Adipose tissue (tissue), 3 donors: Measurements from ENCODE around the gene TRA2B. TPM values are rescaled to one million over a fixed set of nuclear protein-coding genes. Genes with fewer than 3 reads are reported as not detected.

Experiments
- H3K27ac ChIP-seq: one replicate; pipeline ENCODE4 v1.5.1; 2013; ENCODE audit warnings: low read depth, low read length
- WGBS, 3 donors: extraction: QIAGEN DNeasy Blood & Tissue Kit; methylation state at CpG; one replicate each; pipeline ENCODE4 v1.1.7; 2013; 5-methylcytosine and 5-hydroxymethylcytosine counted together
- polyA plus RNA-seq, 3 donors: library from polyadenylated mRNA; stranded (reverse); fragments of 200-250 nt; gene quantifications; one replicate each; pipeline ENCODE4 v1.2.3, GENCODE V29; 2013
- donor health status: healthy with polysubstance abuse.
- donor health status: Bipolar disorder and iron deficiency.
- donor health status: healthy.

TRA2B gene
- polyA plus RNA-seq, 3 donors: 25.8 to 96.8 (median 82.3) TPM

GRCh38 chr3:185959609-185960521 lies 22.1 kb upstream of the TRA2B start:
- WGBS, 3 donors: 24 to 40% (median 32%) methylated on average over 5 of the region's 5 CpGs
- H3K27ac ChIP-seq: no peak overlapping the region

- 71 to 83% (median 79%) methylated on average over 2 of the region's 2 CpGs for WGBS, 3 donors
These were observed 20.8 kb upstream of the TRA2B start for GRCh38 chr3:185958626-185959025.

GRCh38 chr3:185956244-185956643 lies 18.4 kb upstream of the TRA2B start:
- no peak overlapping the region for H3K27ac ChIP-seq

More at GRCh38 chr3:185958626-185959025, 20.8 kb upstream of the TRA2B start:
- H3K27ac ChIP-seq: no peak overlapping the region

GRCh38 chr3:185954366-185954723 lies 16.5 kb upstream of the TRA2B start:
- WGBS, 3 donors: 66 to 78% (median 68%) methylated on average over 3 of the region's 3 CpGs
- no peak overlapping the region for H3K27ac ChIP-seq

More at GRCh38 chr3:185956244-185956643, 18.4 kb upstream of the TRA2B start:
- 76 to 94% (median 85%) methylated on average over 3 of the region's 3 CpGs for WGBS, 3 donors

- H3K27ac ChIP-seq: no peak overlapping the region
- WGBS, 3 donors: 80 to 81% (median 80%) methylated on average over 3 of the region's 3 CpGs
These were observed 12.9 kb upstream of the TRA2B start for GRCh38 chr3:185950728-185951127.

GRCh38 chr3:185949515-185949914 lies 11.7 kb upstream of the TRA2B start:
- 94 to 99% (median 96%) methylated on average over 6 of the region's 6 CpGs for WGBS, 3 donors
- H3K27ac ChIP-seq: no peak overlapping the region

GRCh38 chr3:185948292-185948691 lies 10.5 kb upstream of the TRA2B start:
- WGBS, 3 donors: 72 to 76% (median 76%) methylated on average over 3 of the region's 3 CpGs
- H3K27ac ChIP-seq: no peak overlapping the region

GRCh38 chr3:185943760-185944106 lies 5.9 kb upstream of the TRA2B start:
- H3K27ac ChIP-seq: no peak overlapping the region
- WGBS, 3 donors: 38 to 42% (median 39%) methylated on average over 3 of the region's 3 CpGs

- no peak overlapping the region for H3K27ac ChIP-seq
- 17 to 52% (median 51%) methylated on average over 7 of the region's 7 CpGs for WGBS, 3 donors
These were observed 5.3 kb upstream of the TRA2B start for GRCh38 chr3:185942907-185943759.

GRCh38 chr3:185942396-185942795 lies 4.6 kb upstream of the TRA2B start:
- no peak overlapping the region for H3K27ac ChIP-seq
- WGBS, 3 donors: 97 to 98% (median 98%) methylated on average over 3 of the region's 3 CpGs

GRCh38 chr3:185940951-185941350 lies 3.1 kb upstream of the TRA2B start:
- H3K27ac ChIP-seq: no peak overlapping the region
- WGBS, 3 donors: 59 to 83% (median 72%) methylated on average over 1 of the region's 1 CpG

- no peak overlapping the region for H3K27ac ChIP-seq
- WGBS, 3 donors: 77 to 91% (median 81%) methylated on average over 3 of the region's 3 CpGs
These were observed 1.9 kb upstream of the TRA2B start for GRCh38 chr3:185939721-185940120.

- 0 to 1% (median 0%) methylated on average over 56 of the region's 56 CpGs for WGBS, 3 donors
- H3K27ac ChIP-seq: peak overlapping the region; percentile 94
These were observed 763 bp downstream of the TRA2B start for GRCh38 chr3:185936814-185937688.

GRCh38 chr3:185936273-185936629 lies 1.6 kb downstream of the TRA2B start:
- WGBS, 3 donors: 0 to 1% (median 0%) methylated on average over 8 of the region's 8 CpGs
- H3K27ac ChIP-seq: no peak overlapping the region

GRCh38 chr3:185935465-185936272 lies 2.1 kb downstream of the TRA2B start:
- WGBS, 3 donors: 1 to 4% (median 3%) methylated on average over 11 of the region's 11 CpGs

GRCh38 chr3:185934767-185935464 lies 2.9 kb downstream of the TRA2B start:
- H3K27ac ChIP-seq: no peak overlapping the region
- WGBS, 3 donors: 1 to 3% (median 2%) methylated on average over 8 of the region's 8 CpGs

More at GRCh38 chr3:185935465-185936272, 2.1 kb downstream of the TRA2B start:
- H3K27ac ChIP-seq: no peak overlapping the region

- WGBS, 3 donors: 0 to 7% (median 2%) methylated on average over 6 of the region's 6 CpGs
- no peak overlapping the region for H3K27ac ChIP-seq
These were observed 3.6 kb downstream of the TRA2B start for GRCh38 chr3:185934174-185934557.
